Erythroblast (primary cell): ENCODE data around the gene SMPX.

ENCODE experiments used
- GATA1 ChIP-seq: IDR thresholded peaks from 2 replicates; pipeline ENCODE4 v1.6.1; 2011; ENCODE audit warnings: low read depth, mild to moderate bottlenecking, control low read depth, low read length, moderate library complexity
- POLR2A ChIP-seq: IDR thresholded peaks from 2 replicates; pipeline ENCODE4 v1.6.1; 2011; ENCODE audit warnings: mild to moderate bottlenecking, low read length

DNA sequence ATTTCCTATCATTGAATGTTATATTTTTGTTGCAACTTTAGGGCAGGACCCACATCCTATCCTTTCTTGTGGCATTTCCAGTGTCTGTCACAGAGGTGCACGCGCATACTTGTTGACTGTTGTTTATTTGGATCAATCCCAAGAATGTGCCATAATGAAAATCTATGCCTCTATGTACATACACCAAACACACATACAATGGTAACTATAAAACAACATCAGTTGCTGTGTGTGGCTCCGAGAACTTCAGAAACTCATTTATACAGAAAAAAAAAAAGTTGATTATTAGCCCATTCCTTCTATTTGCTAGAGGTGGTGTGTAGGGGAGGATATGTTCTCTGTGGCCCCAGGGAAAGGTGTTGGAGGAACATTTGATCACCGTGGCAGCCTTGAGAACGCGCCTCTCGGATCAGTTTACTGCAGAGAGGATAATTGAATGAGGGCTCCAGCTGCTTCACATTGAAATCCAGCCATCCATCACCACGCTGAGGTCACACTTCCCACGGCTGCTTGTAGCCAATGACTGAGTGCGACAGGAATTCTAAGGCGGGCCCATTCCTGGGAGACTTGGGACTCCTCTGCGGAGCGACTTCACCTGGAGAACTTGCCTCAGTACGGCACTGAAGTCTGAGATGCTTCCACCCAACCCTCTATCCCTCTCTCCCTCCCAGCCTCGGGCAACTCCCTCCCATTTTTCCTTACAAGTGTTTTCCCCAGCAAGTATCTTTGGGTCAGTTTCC is 19.5 kb downstream of the SMPX start:
- no peak for TF ChIP-seq POLR2A
- TF ChIP-seq GATA1 = no peak
